ENCODE measurements around the gene LRIT1. TPM values are rescaled to one million over a fixed set of nuclear protein-coding genes. Genes with fewer than 3 reads are reported as not detected.

LRIT1 gene
- total RNA-seq, 4 donors from 2014 or later = not detected

DNA sequence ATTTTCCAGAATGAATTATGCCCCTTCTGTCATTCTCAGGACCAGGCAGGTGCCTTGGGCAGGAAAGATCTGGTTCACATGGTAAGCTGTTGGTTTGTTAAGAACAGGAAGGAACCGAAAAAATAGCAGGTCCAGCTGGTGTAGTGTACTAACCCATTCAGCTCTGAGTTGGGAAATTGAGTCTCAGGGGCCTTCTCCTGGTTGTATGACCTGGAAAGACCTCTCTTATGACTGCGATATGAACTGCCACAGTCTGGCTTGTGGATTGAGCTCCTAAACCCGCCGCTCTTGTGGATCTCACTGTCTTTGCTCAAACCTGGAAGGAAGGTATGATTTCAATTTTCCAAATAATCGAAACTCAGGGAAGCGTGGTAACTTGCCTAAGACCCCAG lies 4.5 kb downstream of the LRIT1 start:
- Histone ChIP-seq H3K27me3 (peaks cover 0 to 4% (median 2%) of the 10 kb centered on the region in 3 donors), H3K36me3 (no peaks in the 10 kb centered on the region), H3K4me3 (no peak overlapping the region), H3K9me3 (no peaks in the 10 kb centered on the region), H3K27ac (no peak overlapping the region), H3K4me1 (no peaks in the 10 kb centered on the region)
- in situ Hi-C loops (cut with MboI; ENCODE audit: low sequenced_read_pairs in 4 of 4) (no loop called here), intact Hi-C loops (cut with DNase I; ENCODE audit: low total_unique reads) (no loop called here)
- no peak for ATAC-seq
- TF ChIP-seq CTCF (IDR thresholded peaks at IDR 0.05 in 4 of 5, conservative IDR thresholded peaks at IDR 0.05 in 1 of 5) = no peak
- no peak for TF ChIP-seq POLR2A (IDR thresholded peaks at IDR 0.05)
- no peak for DNase-seq

- Histone ChIP-seq H3K27me3 (peaks cover 0 to 4% (median 2%) of the 10 kb centered on the region in 3 donors), H3K9me3 (no peaks in the 10 kb centered on the region), H3K27ac (no peak overlapping the region), H3K4me3 (no peak overlapping the region), H3K4me1 (no peaks in the 10 kb centered on the region), H3K36me3 (no peaks in the 10 kb centered on the region)
- TF ChIP-seq POLR2A (IDR thresholded peaks at IDR 0.05) (no peak), CTCF (IDR thresholded peaks at IDR 0.05 in 4 of 5, conservative IDR thresholded peaks at IDR 0.05 in 1 of 5) (no peak)
- in situ Hi-C loops (cut with MboI; ENCODE audit: low sequenced_read_pairs in 4 of 4) (no loop called here), intact Hi-C loops (cut with DNase I; ENCODE audit: low total_unique reads) (no loop called here)
- no peak for ATAC-seq
- no peak for DNase-seq
Observed at GRCh38 chr10:84235096-84235495, 6.2 kb downstream of the LRIT1 start.

DNA sequence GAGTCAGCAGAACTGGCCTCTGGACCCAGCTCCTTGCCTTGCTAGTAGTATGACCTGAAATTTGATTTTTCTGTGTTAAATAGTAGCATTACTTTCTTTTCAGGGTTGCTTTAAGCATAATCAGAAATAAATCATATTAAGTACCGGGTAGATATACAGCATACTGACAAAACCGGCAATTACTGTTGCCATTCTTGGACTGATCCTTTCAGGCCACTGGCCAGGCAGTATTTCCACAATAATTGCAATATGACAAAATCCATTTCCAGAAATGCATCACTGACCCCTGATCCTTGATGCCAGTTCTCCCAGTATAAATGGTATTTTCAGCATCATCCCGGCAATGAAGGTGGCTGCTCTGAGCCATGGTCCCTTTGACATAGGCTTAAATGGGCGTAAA lies 6.9 kb downstream of the LRIT1 start:
- H3K9me3 ChIP-seq = no peaks in the 10 kb centered on the region
- no peak overlapping the region for H3K4me3 ChIP-seq
- TF ChIP-seq POLR2A (IDR thresholded peaks at IDR 0.05) (no peak), CTCF (IDR thresholded peaks at IDR 0.05 in 4 of 5, conservative IDR thresholded peaks at IDR 0.05 in 1 of 5) (no peak)
- ATAC-seq = no peak
- DNase-seq = no peak
- in situ Hi-C loops (cut with MboI; ENCODE audit: low sequenced_read_pairs in 4 of 4) (no loop called here), intact Hi-C loops (cut with DNase I; ENCODE audit: low total_unique reads) (no loop called here)
- H3K27me3 ChIP-seq = peaks cover 0 to 4% (median 2%) of the 10 kb centered on the region in 3 donors
- H3K36me3 ChIP-seq = no peaks in the 10 kb centered on the region
- H3K27ac ChIP-seq = no peak overlapping the region
- H3K4me1 ChIP-seq = no peaks in the 10 kb centered on the region

GRCh38 chr10:84233940-84234339 lies 7.4 kb downstream of the LRIT1 start:
- H3K9me3 ChIP-seq = no peaks in the 10 kb centered on the region
- no peak for ATAC-seq
- TF ChIP-seq CTCF (IDR thresholded peaks at IDR 0.05 in 4 of 5, conservative IDR thresholded peaks at IDR 0.05 in 1 of 5) (no peak), POLR2A (IDR thresholded peaks at IDR 0.05) (no peak)
- H3K27me3 ChIP-seq = peaks cover 0 to 4% (median 2%) of the 10 kb centered on the region in 3 donors
- H3K4me3 ChIP-seq = no peak overlapping the region
- H3K27ac ChIP-seq = no peak overlapping the region
- DNase-seq = no peak
- H3K4me1 ChIP-seq = no peaks in the 10 kb centered on the region
- in situ Hi-C loops (cut with MboI; ENCODE audit: low sequenced_read_pairs in 4 of 4) = no loop called here
- no peaks in the 10 kb centered on the region for H3K36me3 ChIP-seq
- intact Hi-C loops (cut with DNase I; ENCODE audit: low total_unique reads) = no loop called here

DNA sequence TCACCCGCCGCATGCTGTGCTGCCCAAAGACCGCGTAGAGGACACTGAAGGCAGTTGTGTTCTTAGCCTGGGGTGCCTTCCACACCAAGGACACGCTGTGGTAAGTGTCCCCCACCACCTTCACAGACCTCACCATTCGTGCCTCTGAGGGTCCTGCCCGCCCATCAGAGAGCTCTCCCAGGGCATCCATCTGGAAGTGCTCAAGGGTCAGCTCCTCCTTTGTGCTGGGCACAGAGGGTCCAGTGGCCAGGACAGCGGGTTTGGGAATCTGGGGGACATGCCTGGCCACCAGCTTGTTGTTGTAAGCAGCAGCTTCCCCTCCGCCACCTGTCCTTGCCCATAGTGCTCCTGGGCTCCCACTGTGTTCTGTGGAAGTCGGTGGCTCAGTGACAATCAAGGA lies 9.0 kb downstream of the LRIT1 start:
- Histone ChIP-seq H3K36me3 (no peaks in the 10 kb centered on the region), H3K4me1 (no peaks in the 10 kb centered on the region), H3K9me3 (no peaks in the 10 kb centered on the region), H3K27me3 (peaks cover 0 to 4% (median 0%) of the 10 kb centered on the region in 3 donors), H3K4me3 (no peak overlapping the region), H3K27ac (no peak overlapping the region)
- in situ Hi-C loops (cut with MboI; ENCODE audit: low sequenced_read_pairs in 4 of 4) = no loop called here
- intact Hi-C loops (cut with DNase I; ENCODE audit: low total_unique reads) = no loop called here
- DNase-seq = no peak
- TF ChIP-seq POLR2A (IDR thresholded peaks at IDR 0.05) (no peak), CTCF (IDR thresholded peaks at IDR 0.05 in 4 of 5, conservative IDR thresholded peaks at IDR 0.05 in 1 of 5) (no peak)
- no peak for ATAC-seq
